NCI-H2196 (cell line): Measurements from ENCODE around the gene EYA3.

ENCODE experiments used
- DNase-seq: peaks from one replicate; lab custom pipeline; 2025; ENCODE audit not compliant: unreplicated experiment; lab: John Stamatoyannopoulos, UW

EYA3 gene

GRCh38 chr1:28071813-28072212 is 16.6 kb downstream of the EYA3 start:
- no peak for DNase-seq

- DNase-seq, result no peak
Observed at GRCh38 chr1:28070725-28071593, 17.5 kb downstream of the EYA3 start.

- no peak for DNase-seq
Observed at GRCh38 chr1:28067523-28068090, 20.8 kb downstream of the EYA3 start.

GRCh38 chr1:28066393-28067154 is 21.8 kb downstream of the EYA3 start:
- no peak for DNase-seq

GRCh38 chr1:28064064-28064463 is 24.3 kb downstream of the EYA3 start:
- DNase-seq, result no peak

GRCh38 chr1:28062806-28063205 is 25.6 kb downstream of the EYA3 start:
- DNase-seq, result no peak

GRCh38 chr1:28058971-28059878 is 29.2 kb downstream of the EYA3 start:
- DNase-seq, result no peak

- DNase-seq, result peak; percentile 34
Observed at GRCh38 chr1:28058168-28058567, 30.2 kb downstream of the EYA3 start.

GRCh38 chr1:28056129-28056925 is 32.1 kb downstream of the EYA3 start:
- DNase-seq, result no peak

GRCh38 chr1:28050776-28051175 is 37.6 kb downstream of the EYA3 start:
- DNase-seq, result no peak

GRCh38 chr1:28046716-28047115 is 41.7 kb downstream of the EYA3 start:
- DNase-seq, result no peak

- no peak for DNase-seq
Observed at GRCh38 chr1:28045777-28046176, 42.6 kb downstream of the EYA3 start.

GRCh38 chr1:28044399-28044798 is 44.0 kb downstream of the EYA3 start:
- no peak for DNase-seq

- no peak for DNase-seq
Observed at GRCh38 chr1:28039341-28039740, 49.1 kb downstream of the EYA3 start.

- no peak for DNase-seq
Observed at GRCh38 chr1:28037946-28038345, 50.5 kb downstream of the EYA3 start.

- DNase-seq, result no peak
Observed at GRCh38 chr1:28037206-28037605, 51.2 kb downstream of the EYA3 start.

- DNase-seq, result no peak
Observed at GRCh38 chr1:28036431-28036830, 52.0 kb downstream of the EYA3 start.

GRCh38 chr1:28035420-28035819 is 53.0 kb downstream of the EYA3 start:
- no peak for DNase-seq

- no peak for DNase-seq
Observed at GRCh38 chr1:28032281-28032680, 56.1 kb downstream of the EYA3 start.

GRCh38 chr1:28031173-28031572 is 57.2 kb downstream of the EYA3 start:
- peak; percentile 11 for DNase-seq
